ENCODE results near the gene POLR2I. TPM values are rescaled to one million over a fixed set of nuclear protein-coding genes. Genes with fewer than 3 reads are reported as not detected.

The POLR2I gene
- total RNA-seq, 1 experiment from 2014 or later: 174 TPM

DNA sequence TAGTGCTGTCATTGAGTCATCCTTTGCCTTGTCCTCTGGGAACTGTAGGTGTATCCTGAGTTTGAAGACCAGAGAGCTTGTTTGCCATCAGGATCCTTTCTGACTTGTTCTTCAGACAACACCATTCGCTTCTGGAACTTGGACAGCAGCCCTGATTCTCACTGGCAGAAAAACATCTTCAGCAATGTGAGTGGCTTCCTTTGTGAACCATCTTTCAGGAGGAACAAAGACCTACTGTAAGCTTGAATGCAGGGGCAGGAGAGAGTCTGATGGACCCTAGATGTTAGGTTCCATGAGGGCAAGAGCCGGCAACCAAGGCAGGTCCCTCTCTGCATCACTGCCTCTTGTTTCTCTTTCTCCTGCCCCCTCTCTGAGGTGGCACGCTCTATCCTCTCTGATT lies 33.3 kb downstream of the POLR2I start:
- ChIA-PET CTCF (no interaction called here), POLR2A (no interaction called here)
- peaks cover 5% of the 10 kb centered on the region for H3K36me3 ChIP-seq (ENCODE audit: control insufficient read depth, insufficient read depth, low read length)
- no peak overlapping the region for H3K4me3 ChIP-seq (ENCODE audit: low read depth in 2 of 2, low read length in 2 of 2)
- no peak for TF ChIP-seq POLR2AphosphoS5 (IDR thresholded peaks at IDR 0.05; ENCODE audit: low read depth, low read length)
- TF ChIP-seq, protein P1, sequence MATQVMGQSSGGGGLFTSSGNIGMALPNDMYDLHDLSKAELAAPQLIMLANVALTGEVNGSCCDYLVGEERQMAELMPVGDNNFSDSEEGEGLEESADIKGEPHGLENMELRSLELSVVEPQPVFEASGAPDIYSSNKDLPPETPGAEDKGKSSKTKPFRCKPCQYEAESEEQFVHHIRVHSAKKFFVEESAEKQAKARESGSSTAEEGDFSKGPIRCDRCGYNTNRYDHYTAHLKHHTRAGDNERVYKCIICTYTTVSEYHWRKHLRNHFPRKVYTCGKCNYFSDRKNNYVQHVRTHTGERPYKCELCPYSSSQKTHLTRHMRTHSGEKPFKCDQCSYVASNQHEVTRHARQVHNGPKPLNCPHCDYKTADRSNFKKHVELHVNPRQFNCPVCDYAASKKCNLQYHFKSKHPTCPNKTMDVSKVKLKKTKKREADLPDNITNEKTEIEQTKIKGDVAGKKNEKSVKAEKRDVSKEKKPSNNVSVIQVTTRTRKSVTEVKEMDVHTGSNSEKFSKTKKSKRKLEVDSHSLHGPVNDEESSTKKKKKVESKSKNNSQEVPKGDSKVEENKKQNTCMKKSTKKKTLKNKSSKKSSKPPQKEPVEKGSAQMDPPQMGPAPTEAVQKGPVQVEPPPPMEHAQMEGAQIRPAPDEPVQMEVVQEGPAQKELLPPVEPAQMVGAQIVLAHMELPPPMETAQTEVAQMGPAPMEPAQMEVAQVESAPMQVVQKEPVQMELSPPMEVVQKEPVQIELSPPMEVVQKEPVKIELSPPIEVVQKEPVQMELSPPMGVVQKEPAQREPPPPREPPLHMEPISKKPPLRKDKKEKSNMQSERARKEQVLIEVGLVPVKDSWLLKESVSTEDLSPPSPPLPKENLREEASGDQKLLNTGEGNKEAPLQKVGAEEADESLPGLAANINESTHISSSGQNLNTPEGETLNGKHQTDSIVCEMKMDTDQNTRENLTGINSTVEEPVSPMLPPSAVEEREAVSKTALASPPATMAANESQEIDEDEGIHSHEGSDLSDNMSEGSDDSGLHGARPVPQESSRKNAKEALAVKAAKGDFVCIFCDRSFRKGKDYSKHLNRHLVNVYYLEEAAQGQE (IDR thresholded peaks at IDR 0.05; ENCODE audit: insufficient read depth in 1 of 2, low read depth in 2 of 2, low read length in 1 of 2): no peak
- no peak for TF ChIP-seq TCF7L2 (IDR thresholded peaks at IDR 0.05; ENCODE audit: low read depth, low read length)
- TF ChIP-seq, protein P2, sequence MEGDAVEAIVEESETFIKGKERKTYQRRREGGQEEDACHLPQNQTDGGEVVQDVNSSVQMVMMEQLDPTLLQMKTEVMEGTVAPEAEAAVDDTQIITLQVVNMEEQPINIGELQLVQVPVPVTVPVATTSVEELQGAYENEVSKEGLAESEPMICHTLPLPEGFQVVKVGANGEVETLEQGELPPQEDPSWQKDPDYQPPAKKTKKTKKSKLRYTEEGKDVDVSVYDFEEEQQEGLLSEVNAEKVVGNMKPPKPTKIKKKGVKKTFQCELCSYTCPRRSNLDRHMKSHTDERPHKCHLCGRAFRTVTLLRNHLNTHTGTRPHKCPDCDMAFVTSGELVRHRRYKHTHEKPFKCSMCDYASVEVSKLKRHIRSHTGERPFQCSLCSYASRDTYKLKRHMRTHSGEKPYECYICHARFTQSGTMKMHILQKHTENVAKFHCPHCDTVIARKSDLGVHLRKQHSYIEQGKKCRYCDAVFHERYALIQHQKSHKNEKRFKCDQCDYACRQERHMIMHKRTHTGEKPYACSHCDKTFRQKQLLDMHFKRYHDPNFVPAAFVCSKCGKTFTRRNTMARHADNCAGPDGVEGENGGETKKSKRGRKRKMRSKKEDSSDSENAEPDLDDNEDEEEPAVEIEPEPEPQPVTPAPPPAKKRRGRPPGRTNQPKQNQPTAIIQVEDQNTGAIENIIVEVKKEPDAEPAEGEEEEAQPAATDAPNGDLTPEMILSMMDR (IDR thresholded peaks at IDR 0.05): no peak
- no peak for TF ChIP-seq SIN3A (IDR thresholded peaks at IDR 0.05; ENCODE audit: borderline replicate concordance, insufficient read depth, low read depth, low read length)
- BruUV-seq (replicated peaks): no TSS peak
- DNase-seq (ENCODE audit: low read depth, low spot score) (no peak), ATAC-seq (no peak)
- H3K27me3 ChIP-seq (ENCODE audit: control insufficient read depth, insufficient read depth, low read length): no peaks in the 10 kb centered on the region
- intact Hi-C loops (cut with micrococcal nuclease; ENCODE audit: unreplicated experiment): no loop called here
- no peaks in the 10 kb centered on the region for H3K4me1 ChIP-seq (ENCODE audit: control insufficient read depth, insufficient read depth, low read length)
- H3K27ac ChIP-seq (ENCODE audit: low read length): no peak overlapping the region
- in situ Hi-C loops (cut with HindIII; ENCODE audit: low pct_unique_long_range_greater_than_20kb, low sequenced_read_pairs): no loop called here
- no peaks in the 10 kb centered on the region for H3K9me3 ChIP-seq (ENCODE audit: control insufficient read depth, insufficient read depth, low read depth, low read length)

DNA sequence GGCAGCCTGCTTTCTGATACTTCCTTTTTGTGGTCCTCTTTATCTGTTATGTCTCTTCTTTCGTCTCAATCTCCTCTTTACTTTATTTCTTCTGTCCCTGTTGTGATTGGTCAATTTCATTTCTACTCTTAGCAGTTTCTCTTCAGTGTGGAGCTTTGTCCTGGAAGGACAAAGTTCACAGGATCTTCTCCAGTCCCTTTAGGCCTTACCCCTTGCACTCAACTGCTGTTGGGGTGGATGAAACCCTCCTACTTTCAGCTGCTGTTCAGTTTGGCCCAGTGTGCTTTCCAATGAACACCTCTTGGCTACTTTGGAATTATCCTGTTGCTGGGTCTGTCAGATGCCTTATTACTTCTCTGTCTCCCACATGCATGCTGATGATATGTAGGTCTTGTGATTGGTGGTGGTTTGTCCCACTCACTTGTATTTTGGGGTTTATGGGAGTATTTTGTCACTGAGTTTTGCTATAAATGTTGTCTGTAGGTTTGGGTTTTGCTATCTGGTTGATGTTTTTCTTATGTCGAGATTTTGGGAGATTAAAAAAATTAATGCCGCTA lies 35.2 kb downstream of the POLR2I start:
- intact Hi-C loops (cut with micrococcal nuclease; ENCODE audit: unreplicated experiment) (no loop called here), in situ Hi-C loops (cut with HindIII; ENCODE audit: low pct_unique_long_range_greater_than_20kb, low sequenced_read_pairs) (no loop called here)
- ATAC-seq (no peak), DNase-seq (ENCODE audit: low read depth, low spot score) (no peak)
- TF ChIP-seq SIN3A (IDR thresholded peaks at IDR 0.05; ENCODE audit: borderline replicate concordance, insufficient read depth, low read depth, low read length) (no peak), POLR2AphosphoS5 (IDR thresholded peaks at IDR 0.05; ENCODE audit: low read depth, low read length) (no peak)
- TF ChIP-seq, protein P2 (IDR thresholded peaks at IDR 0.05): no peak
- Histone ChIP-seq H3K27me3 (ENCODE audit: control insufficient read depth, insufficient read depth, low read length) (no peaks in the 10 kb centered on the region), H3K27ac (ENCODE audit: low read length) (no peak overlapping the region), H3K9me3 (ENCODE audit: control insufficient read depth, insufficient read depth, low read depth, low read length) (no peaks in the 10 kb centered on the region), H3K36me3 (ENCODE audit: control insufficient read depth, insufficient read depth, low read length) (peaks cover 13% of the 10 kb centered on the region), H3K4me3 (ENCODE audit: low read depth in 2 of 2, low read length in 2 of 2) (no peak overlapping the region), H3K4me1 (ENCODE audit: control insufficient read depth, insufficient read depth, low read length) (no peaks in the 10 kb centered on the region)
- no TSS peak for BruUV-seq (replicated peaks)
- ChIA-PET POLR2A (no interaction called here), CTCF (no interaction called here)
